Chondrocyte (in vitro differentiated cells): ENCODE results near the gene ADAM21. TPM values are rescaled to one million over a fixed set of nuclear protein-coding genes. Genes with fewer than 3 reads are reported as not detected.
"Not testable (repeated sequence)": the region's sequence is repeated elsewhere in the genome, so short reads cannot be mapped to it uniquely, and the experiment has no call there.

Experiments used
- DNase-seq: peaks from one replicate; pipeline ENCODE4 v3.0.0; 2021; ENCODE audit warnings: mixed read lengths, low spot score
- H3K27ac Mint-ChIP-seq: one replicate; pipeline ENCODE4 v1.8.0; 2021; ENCODE audit warnings: mild to moderate bottlenecking, moderate library complexity, mixed read lengths; ENCODE audit not compliant: unreplicated experiment
- H3K27me3 Mint-ChIP-seq: 2 replicates; pipeline ENCODE4 v1.8.0; 2021; ENCODE audit warnings: low read depth, mixed read lengths
- H3K36me3 Mint-ChIP-seq: 2 replicates; pipeline ENCODE4 v1.8.0; 2021; ENCODE audit warnings: low read depth, mixed read lengths
- H3K4me1 Mint-ChIP-seq: 2 replicates; pipeline ENCODE4 v1.8.0; 2021; ENCODE audit warnings: low read depth, mild to moderate bottlenecking, mixed read lengths
- H3K4me3 Mint-ChIP-seq: one replicate; pipeline ENCODE4 v1.8.0; 2021; ENCODE audit warnings: mild to moderate bottlenecking, moderate library complexity, mixed read lengths; ENCODE audit not compliant: unreplicated experiment
- H3K9me3 Mint-ChIP-seq: 2 replicates; pipeline ENCODE4 v1.8.0; 2021; ENCODE audit warnings: low read depth, mixed read lengths
- CTCF ChIP-seq: fragments of 200-600 bp; sonication (generic); IDR thresholded peaks from 2 replicates; pipeline ENCODE4 v1.5.0; 2021; ENCODE audit warnings: antibody characterized with exemption, mild to moderate bottlenecking, moderate library complexity
- total RNA-seq: library from RNA; stranded (reverse); gene quantifications from 3 replicates; pipeline ENCODE4 v1.2.1, GENCODE V29; 2021

The ADAM21 gene
- total RNA-seq, 1 donor from 2014 or later = 0.15 TPM

GRCh38 chr14:70441641-70442040 is 10.3 kb upstream of the ADAM21 start:
- no peak for TF ChIP-seq CTCF
- H3K27me3 Mint-ChIP-seq = no peaks in the 10 kb centered on the region
- H3K4me1 Mint-ChIP-seq = no peaks in the 10 kb centered on the region
- H3K4me3 Mint-ChIP-seq = no peak overlapping the region
- peaks cover 14% of the 10 kb centered on the region for H3K36me3 Mint-ChIP-seq
- DNase-seq = no peak
- no peak overlapping the region for H3K27ac Mint-ChIP-seq
- H3K9me3 Mint-ChIP-seq = peaks cover 48% of the 10 kb centered on the region

- DNase-seq = no peak
- no peak for TF ChIP-seq CTCF
- peaks cover 37% of the 10 kb centered on the region for H3K9me3 Mint-ChIP-seq
Observed at GRCh38 chr14:70442750-70443149, 9.2 kb upstream of the ADAM21 start.

GRCh38 chr14:70448633-70449340 is 3.2 kb upstream of the ADAM21 start:
- no peak for TF ChIP-seq CTCF
- Mint-ChIP-seq H3K4me3 (no peak overlapping the region), H3K9me3 (peaks cover 13% of the 10 kb centered on the region), H3K27me3 (no peaks in the 10 kb centered on the region), H3K27ac (no peak overlapping the region), H3K36me3 (peaks cover 5% of the 10 kb centered on the region), H3K4me1 (no peaks in the 10 kb centered on the region)
- no peak for DNase-seq

More at GRCh38 chr14:70442750-70443149, 9.2 kb upstream of the ADAM21 start:
- no peak overlapping the region for H3K27ac Mint-ChIP-seq
- no peak overlapping the region for H3K4me3 Mint-ChIP-seq
- no peaks in the 10 kb centered on the region for H3K4me1 Mint-ChIP-seq
- H3K27me3 Mint-ChIP-seq = no peaks in the 10 kb centered on the region
- peaks cover 17% of the 10 kb centered on the region for H3K36me3 Mint-ChIP-seq

- Mint-ChIP-seq H3K4me3 (no peak overlapping the region), H3K36me3 (no peaks in the 10 kb centered on the region), H3K27ac (no peak overlapping the region), H3K4me1 (no peaks in the 10 kb centered on the region), H3K27me3 (peaks cover 3% of the 10 kb centered on the region), H3K9me3 (no peaks in the 10 kb centered on the region)
- no peak for TF ChIP-seq CTCF
- DNase-seq = no peak
Observed at GRCh38 chr14:70454731-70455130, 2.8 kb downstream of the ADAM21 start.

GRCh38 chr14:70468731-70469130 is 16.8 kb downstream of the ADAM21 start:
- Mint-ChIP-seq H3K4me1 (no peaks in the 10 kb centered on the region), H3K27ac (no peak overlapping the region), H3K27me3 (no peaks in the 10 kb centered on the region), H3K4me3 (no peak overlapping the region), H3K9me3 (no peaks in the 10 kb centered on the region), H3K36me3 (peaks cover 9% of the 10 kb centered on the region)
- DNase-seq = no peak
- no peak for TF ChIP-seq CTCF

- not testable (repeated sequence) for H3K27ac Mint-ChIP-seq, DNase-seq, H3K4me1 Mint-ChIP-seq, H3K4me3 Mint-ChIP-seq, H3K27me3 Mint-ChIP-seq, H3K9me3 Mint-ChIP-seq, H3K36me3 Mint-ChIP-seq
Observed at GRCh38 chr14:70470863-70471563, 19.0 kb downstream of the ADAM21 start.
